Retinal pigment epithelial cell (primary cell): Measurements from ENCODE around the gene CIROP.

Experiments used
- DNase-seq: peaks from one replicate; pipeline ENCODE4 v3.0.0-alpha.2; 2010; ENCODE audit warnings: low read depth
- H3K4me3 ChIP-seq: 2 replicates; pipeline ENCODE4 v1.5.1; 2011; ENCODE audit warnings: mild to moderate bottlenecking, low read length, control low read depth, moderate library complexity
- CTCF ChIP-seq: conservative IDR thresholded peaks from 2 replicates; pipeline ENCODE4 v1.5.1; 2011; ENCODE audit warnings: low read depth, low read length, control low read depth, inconsistent platforms

The CIROP gene

GRCh38 chr14:23124337-23124954 lies 19.7 kb upstream of the CIROP start:
- no peak overlapping the region for H3K4me3 ChIP-seq
- TF ChIP-seq CTCF: no peak
- no peak for DNase-seq

- no peak overlapping the region for H3K4me3 ChIP-seq
- no peak for TF ChIP-seq CTCF
- no peak for DNase-seq
Measured at GRCh38 chr14:23123419-23123818, 18.6 kb upstream of the CIROP start.

GRCh38 chr14:23122086-23122485 lies 17.3 kb upstream of the CIROP start:
- no peak for TF ChIP-seq CTCF
- no peak for DNase-seq
- H3K4me3 ChIP-seq: no peak overlapping the region

- no peak overlapping the region for H3K4me3 ChIP-seq
- DNase-seq: peak; percentile 95
- peak; percentile 9 for TF ChIP-seq CTCF
Measured at GRCh38 chr14:23121361-23121771, 16.6 kb upstream of the CIROP start.

GRCh38 chr14:23120541-23121251 lies 15.9 kb upstream of the CIROP start:
- peak; percentile 65 for DNase-seq
- peak; percentile 100 for TF ChIP-seq CTCF
- H3K4me3 ChIP-seq: no peak overlapping the region

- no peak overlapping the region for H3K4me3 ChIP-seq
- DNase-seq: no peak
- TF ChIP-seq CTCF: no peak
Measured at GRCh38 chr14:23119363-23120327, 14.9 kb upstream of the CIROP start.
